Calu3 (cell line): Measurements from ENCODE around the gene ZFAND5. TPM values are rescaled to one million over a fixed set of nuclear protein-coding genes. Genes with fewer than 3 reads are reported as not detected.

Experiments used
- BruUV-seq: library from RNA; stranded (reverse); fragments of 400-500 nt; replicated peaks from 2 replicates; lab custom pipeline; 2021; lab: Mats Ljungman, UMichigan
- CTCF ChIA-PET: fragments of 300-600 bp; sonication (Branson Sonifier 250); formaldehyde crosslinking; loops from one replicate; lab custom pipeline; 2022; ENCODE audit warnings: antibody characterized with exemption; lab: Charles Lee
- DNase-seq: peaks from one replicate; pipeline ENCODE4 v3.0.0; 2022
- H3K27ac Mint-ChIP-seq: one replicate; pipeline ENCODE4 v1.8.0; 2022; ENCODE audit warnings: mixed read lengths; ENCODE audit not compliant: unreplicated experiment
- H3K27me3 Mint-ChIP-seq: one replicate; pipeline ENCODE4 v1.8.0; 2022; ENCODE audit warnings: mixed read lengths; ENCODE audit not compliant: unreplicated experiment
- H3K36me3 Mint-ChIP-seq: one replicate; pipeline ENCODE4 v1.8.0; 2022; ENCODE audit warnings: mild to moderate bottlenecking, moderate library complexity, mixed read lengths; ENCODE audit not compliant: insufficient read depth, unreplicated experiment
- H3K4me1 Mint-ChIP-seq: one replicate; pipeline ENCODE4 v1.8.0; 2022; ENCODE audit warnings: mild to moderate bottlenecking, low read depth, mixed read lengths; ENCODE audit not compliant: unreplicated experiment
- H3K4me3 Mint-ChIP-seq: one replicate; pipeline ENCODE4 v1.8.0; 2022; ENCODE audit warnings: mild to moderate bottlenecking, low read depth, moderate library complexity, mixed read lengths; ENCODE audit not compliant: unreplicated experiment
- H3K9me3 Mint-ChIP-seq: one replicate; pipeline ENCODE4 v1.8.0; 2022; ENCODE audit warnings: low read depth, mixed read lengths; ENCODE audit not compliant: unreplicated experiment
- CTCF ChIP-seq: fragments of 200-600 bp; IDR thresholded peaks from one replicate; pipeline ENCODE4 v1.8.0; 2022; ENCODE audit warnings: antibody characterized with exemption; ENCODE audit not compliant: unreplicated experiment
- intact Hi-C: fragments of 100-400 bp; cut with micrococcal nuclease; formaldehyde crosslinking; loops from one replicate; pipeline ENCODE4 v1.10.0; 2022; ENCODE audit not compliant: unreplicated experiment
- total RNA-seq: library from RNA; stranded (reverse); gene quantifications from 2 replicates; pipeline ENCODE4 v1.2.3, GENCODE V29; 2022

ZFAND5 gene
- total RNA-seq, 1 experiment from 2014 or later = 115 TPM

GRCh38 chr9:72333709-72334108 lies 31.3 kb downstream of the ZFAND5 start:
- intact Hi-C loops = no loop called here
- CTCF ChIA-PET = no interaction called here
- Mint-ChIP-seq H3K27me3 (no peaks in the 10 kb centered on the region), H3K36me3 (no peaks in the 10 kb centered on the region), H3K27ac (no peak overlapping the region), H3K9me3 (no peaks in the 10 kb centered on the region), H3K4me1 (peaks cover 6% of the 10 kb centered on the region), H3K4me3 (no peak overlapping the region)
- no peak for DNase-seq
- TF ChIP-seq CTCF = no peak
- BruUV-seq = no TSS peak

GRCh38 chr9:72333197-72333596 lies 31.8 kb downstream of the ZFAND5 start:
- H3K27ac Mint-ChIP-seq = no peak overlapping the region
- CTCF ChIA-PET = no interaction called here
- no peak for TF ChIP-seq CTCF

GRCh38 chr9:72332351-72332750 lies 32.7 kb downstream of the ZFAND5 start:
- BruUV-seq = no TSS peak
- peaks cover 6% of the 10 kb centered on the region for H3K4me1 Mint-ChIP-seq
- no peak for TF ChIP-seq CTCF
- no peaks in the 10 kb centered on the region for H3K27me3 Mint-ChIP-seq
- CTCF ChIA-PET = no interaction called here
- no peak for DNase-seq
- H3K4me3 Mint-ChIP-seq = no peak overlapping the region
- intact Hi-C loops = no loop called here
- no peaks in the 10 kb centered on the region for H3K9me3 Mint-ChIP-seq
- no peaks in the 10 kb centered on the region for H3K36me3 Mint-ChIP-seq
- no peak overlapping the region for H3K27ac Mint-ChIP-seq

More at GRCh38 chr9:72333197-72333596, 31.8 kb downstream of the ZFAND5 start:
- BruUV-seq = no TSS peak
- Mint-ChIP-seq H3K36me3 (no peaks in the 10 kb centered on the region), H3K27me3 (no peaks in the 10 kb centered on the region), H3K4me3 (no peak overlapping the region), H3K9me3 (no peaks in the 10 kb centered on the region), H3K4me1 (peaks cover 6% of the 10 kb centered on the region)
- intact Hi-C loops = no loop called here
- DNase-seq = no peak

GRCh38 chr9:72327631-72328030 lies 37.4 kb downstream of the ZFAND5 start:
- no peak for DNase-seq
- H3K9me3 Mint-ChIP-seq = no peaks in the 10 kb centered on the region
- no TSS peak for BruUV-seq
- H3K4me1 Mint-ChIP-seq = peaks cover 6% of the 10 kb centered on the region
- H3K36me3 Mint-ChIP-seq = peaks cover 7% of the 10 kb centered on the region
- no peaks in the 10 kb centered on the region for H3K27me3 Mint-ChIP-seq
- CTCF ChIA-PET = no interaction called here
- no peak overlapping the region for H3K27ac Mint-ChIP-seq
- TF ChIP-seq CTCF = no peak
- intact Hi-C loops = no loop called here
- no peak overlapping the region for H3K4me3 Mint-ChIP-seq

- H3K4me1 Mint-ChIP-seq = peaks cover 6% of the 10 kb centered on the region
- no peak for TF ChIP-seq CTCF
- DNase-seq = no peak
- CTCF ChIA-PET = no interaction called here
- no peak overlapping the region for H3K27ac Mint-ChIP-seq
- peaks cover 7% of the 10 kb centered on the region for H3K36me3 Mint-ChIP-seq
- intact Hi-C loops = no loop called here
- no TSS peak for BruUV-seq
- H3K9me3 Mint-ChIP-seq = peaks cover 3% of the 10 kb centered on the region
- H3K27me3 Mint-ChIP-seq = no peaks in the 10 kb centered on the region
- no peak overlapping the region for H3K4me3 Mint-ChIP-seq
Measured at GRCh38 chr9:72326641-72327040, 38.4 kb downstream of the ZFAND5 start.
